Activated naive CD4-positive, alpha-beta T cell treated with anti-CD3 and anti-CD28 coated beads, Interleukin-2, amount 50 U/mL, for 72 hours (primary cell): ENCODE results near the gene OBI1. TPM values are rescaled to one million over a fixed set of nuclear protein-coding genes. Genes with fewer than 3 reads are reported as not detected.

ENCODE experiments used
- ATAC-seq, 2 donors: fragments of 150-1000 bp; cut with Tn5 transposase; 2 replicates each; pipeline ENCODE4 v1.10.0; 2021; ENCODE audit warnings: mild to moderate bottlenecking in 2 of 2, moderate library complexity in 2 of 2
- DNase-seq, 2 donors: peaks; one replicate each; pipeline ENCODE4 v3.0.0; 2021 to 2022; ENCODE audit warnings: low spot score in 2 of 2
- H3K27ac Mint-ChIP-seq, 2 donors: one replicate each; pipeline ENCODE4 v1.8.0; 2022; ENCODE audit warnings: mild to moderate bottlenecking in 2 of 2, mixed read lengths in 2 of 2
- H3K36me3 Mint-ChIP-seq, 2 donors: one replicate each; pipeline ENCODE4 v1.8.0; 2022; ENCODE audit warnings: mixed read lengths in 2 of 2
- H3K9me3 Mint-ChIP-seq, 2 donors: one replicate each; pipeline ENCODE4 v1.8.0; 2022; ENCODE audit warnings: mixed read lengths in 2 of 2
- total RNA-seq, 2 donors: library from RNA; stranded (reverse); gene quantifications; one replicate each; pipeline ENCODE4 v1.2.3, GENCODE V29; 2022

The OBI1 gene
- total RNA-seq, 2 donors from 2014 or later: 14.8 to 16.9 TPM

DNA sequence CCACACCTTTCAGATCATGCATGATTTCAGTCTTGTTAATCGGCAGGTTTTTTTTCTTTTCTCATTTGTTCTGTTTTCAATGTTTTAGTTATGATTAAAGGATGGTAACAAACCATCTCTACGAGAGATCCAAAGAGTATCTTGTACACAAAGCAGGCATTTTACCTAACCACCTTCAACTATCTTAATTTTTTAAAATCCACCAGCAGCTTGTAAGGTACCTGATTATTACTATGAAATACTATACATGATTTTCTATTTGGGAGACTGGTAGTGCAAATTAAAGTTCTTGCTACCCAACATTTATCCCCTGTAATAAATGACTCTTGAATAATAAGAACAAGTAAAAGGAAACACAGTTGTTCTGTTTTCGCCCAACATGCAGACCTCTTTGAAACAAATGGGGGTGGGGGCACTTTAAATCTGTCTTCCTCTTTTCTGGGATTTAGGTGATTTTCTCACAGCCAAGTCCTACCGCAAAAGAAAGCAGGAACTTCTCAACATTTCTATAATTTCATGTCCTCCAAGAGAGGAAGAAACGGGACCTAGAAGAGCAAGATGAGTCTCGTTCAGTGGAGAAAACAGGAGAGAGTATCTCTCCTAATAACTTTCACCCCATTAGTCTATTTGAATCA is 59.2 kb downstream of the OBI1 start:
- peaks cover 15 to 46% of the 10 kb centered on the region in 2 donors for H3K36me3 Mint-ChIP-seq
- no peak overlapping the region for H3K27ac Mint-ChIP-seq
- DNase-seq: no peak
- no peak for ATAC-seq
- peaks cover 0 to under 1% of the 10 kb centered on the region in 2 donors for H3K9me3 Mint-ChIP-seq

DNA sequence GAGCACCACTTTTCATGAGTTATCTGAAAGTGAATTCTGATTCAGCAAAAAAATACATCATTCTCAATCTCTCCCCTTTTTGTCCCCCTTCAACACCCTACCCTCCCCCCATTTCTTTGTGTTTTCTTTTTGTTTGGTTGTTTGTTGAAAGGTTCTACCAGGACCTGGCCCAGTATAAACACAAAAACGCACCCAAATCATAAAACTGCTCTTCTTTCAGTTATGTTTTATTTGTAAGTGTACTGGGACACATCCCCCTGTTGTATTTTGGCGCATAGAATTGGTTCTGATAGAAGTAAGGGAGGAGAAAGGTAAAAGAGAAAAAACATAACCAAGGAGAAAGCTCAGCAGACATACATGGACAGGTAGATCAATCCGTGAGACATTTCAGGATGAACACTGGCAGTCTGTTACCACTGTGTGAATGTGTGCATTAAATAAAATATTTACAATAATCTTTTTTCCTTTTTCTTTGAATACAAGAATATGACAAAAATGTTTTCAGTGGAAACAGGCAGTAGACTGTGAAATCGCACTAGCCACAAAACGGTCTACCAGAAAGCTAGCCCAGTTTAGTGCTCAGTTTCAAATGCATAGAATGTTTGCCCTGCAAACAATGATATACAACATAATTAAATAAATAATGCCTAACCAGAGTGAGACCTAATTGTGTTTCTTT is 59.9 kb downstream of the OBI1 start:
- H3K36me3 Mint-ChIP-seq: peaks cover 21 to 53% of the 10 kb centered on the region in 2 donors
- ATAC-seq: no peak
- DNase-seq: no peak
- no peak overlapping the region for H3K27ac Mint-ChIP-seq
- H3K9me3 Mint-ChIP-seq: peaks cover 0 to 5% of the 10 kb centered on the region in 2 donors

- DNase-seq (no peak), ATAC-seq (no peak)
- Mint-ChIP-seq H3K27ac (no peak overlapping the region), H3K36me3 (peaks cover 28 to 52% of the 10 kb centered on the region in 2 donors), H3K9me3 (peaks cover 0 to 5% of the 10 kb centered on the region in 2 donors)
Measured at GRCh38 chr13:78598116-78598781, 60.7 kb downstream of the OBI1 start.

- peaks cover 0 to 5% of the 10 kb centered on the region in 2 donors for H3K9me3 Mint-ChIP-seq
- no peak for ATAC-seq
- DNase-seq: no peak
- H3K36me3 Mint-ChIP-seq: peaks cover 26 to 55% of the 10 kb centered on the region in 2 donors
- no peak overlapping the region for H3K27ac Mint-ChIP-seq
Measured at GRCh38 chr13:78597602-78597932, 61.4 kb downstream of the OBI1 start.

DNA sequence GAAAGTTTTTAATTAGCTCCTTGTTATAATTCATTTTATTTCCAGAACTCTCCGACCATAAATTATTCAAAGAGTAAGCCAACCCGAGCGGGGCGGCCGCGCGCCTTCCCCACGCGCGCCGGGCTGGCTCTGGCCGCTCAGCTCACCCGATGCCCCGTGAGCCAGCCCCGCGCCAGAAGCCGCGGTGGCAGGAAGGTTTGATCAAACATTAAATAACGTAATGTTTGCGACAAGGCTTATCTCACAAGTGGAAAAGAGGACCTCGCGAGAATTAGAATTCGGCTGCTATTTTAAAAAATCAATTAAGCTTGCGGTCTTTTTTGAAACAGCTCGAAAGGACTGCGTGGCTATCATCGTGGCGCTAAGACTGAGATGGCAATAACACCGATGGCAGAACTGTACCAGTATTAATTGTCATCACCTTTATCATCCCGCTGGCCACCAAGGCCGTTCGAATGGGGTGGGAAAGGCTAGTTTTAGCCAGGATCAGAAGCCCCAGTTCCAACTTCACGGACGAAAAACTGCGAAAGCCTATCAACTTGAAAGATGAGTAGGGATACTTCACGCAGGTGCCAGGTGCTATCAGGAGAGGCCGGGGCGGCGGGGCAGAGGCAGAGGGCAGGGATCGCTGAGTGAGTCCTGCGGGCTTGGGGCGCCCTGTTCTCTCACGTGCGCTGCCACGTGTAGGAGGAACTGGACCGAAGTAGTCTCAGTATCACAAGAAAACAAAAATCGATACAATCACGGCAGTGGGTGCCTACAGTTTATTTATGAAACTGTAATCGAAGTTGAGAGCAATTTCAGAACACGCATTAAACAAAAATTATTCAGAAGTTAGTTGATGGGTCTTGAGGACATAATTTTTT is 62.0 kb downstream of the OBI1 start:
- Mint-ChIP-seq H3K27ac (no peak overlapping the region), H3K9me3 (peaks cover 3 to 5% of the 10 kb centered on the region in 2 donors), H3K36me3 (peaks cover 22 to 56% of the 10 kb centered on the region in 2 donors)
- DNase-seq (no peak), ATAC-seq (no peak)

- ATAC-seq (no peak), DNase-seq (no peak)
- Mint-ChIP-seq H3K27ac (no peak overlapping the region), H3K36me3 (peaks cover 22 to 57% of the 10 kb centered on the region in 2 donors), H3K9me3 (peaks cover 3 to 5% of the 10 kb centered on the region in 2 donors)
Measured at GRCh38 chr13:78596399-78596735, 62.6 kb downstream of the OBI1 start.

GRCh38 chr13:78595495-78596398 is 63.2 kb downstream of the OBI1 start:
- Mint-ChIP-seq H3K9me3 (peaks cover 3 to 5% of the 10 kb centered on the region in 2 donors), H3K27ac (peak overlapping the region in 1 of 2 donors; percentile 36), H3K36me3 (peaks cover 22 to 56% of the 10 kb centered on the region in 2 donors)
- ATAC-seq (peak in 1 of 2 donors; percentile 77), DNase-seq (no peak)

GRCh38 chr13:78594456-78594975 is 64.4 kb downstream of the OBI1 start:
- Mint-ChIP-seq H3K36me3 (peaks cover 28 to 61% of the 10 kb centered on the region in 2 donors), H3K27ac (peak overlapping the region in 1 of 2 donors; percentile 33), H3K9me3 (peaks cover 7 to 8% of the 10 kb centered on the region in 2 donors)
- ATAC-seq: no peak
- no peak for DNase-seq

DNA sequence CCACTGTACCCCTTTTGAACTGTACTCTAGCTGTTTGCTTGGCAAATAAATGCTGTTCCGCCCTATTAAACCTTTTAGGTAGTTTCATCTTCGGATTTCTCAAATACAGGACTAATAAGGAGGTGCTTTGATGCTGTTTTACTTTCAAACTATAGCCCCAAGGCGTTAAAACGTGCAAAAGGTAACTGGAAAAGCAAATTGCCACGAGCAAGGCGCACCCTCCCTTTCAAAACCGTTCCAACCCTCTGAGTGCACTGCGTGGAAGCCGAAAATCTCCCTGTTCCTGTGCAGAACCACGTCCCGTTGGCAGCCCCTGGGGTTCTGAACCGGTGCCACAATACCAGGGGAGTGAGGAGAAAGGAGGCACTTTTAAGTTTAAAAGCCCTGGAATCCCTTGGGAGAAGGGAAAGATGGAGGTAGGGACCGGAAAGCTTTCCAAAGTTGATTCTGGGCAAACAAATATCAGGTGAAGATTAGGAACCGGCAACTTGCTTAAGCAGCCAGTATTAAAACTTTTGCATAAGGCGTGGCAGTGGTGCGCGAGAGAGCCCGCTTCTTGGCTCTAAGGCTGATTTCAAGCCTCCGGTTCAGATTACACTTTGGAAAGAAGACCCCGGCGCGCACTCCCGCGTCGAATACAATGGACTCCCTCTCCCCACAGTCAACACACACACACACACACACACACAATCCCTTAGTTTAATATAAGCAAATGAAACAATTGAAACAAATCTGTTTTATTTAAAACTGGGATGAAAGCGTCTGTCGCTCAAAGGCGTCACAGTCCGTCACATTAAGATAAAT is 65.1 kb downstream of the OBI1 start:
- peaks cover 8 to 10% of the 10 kb centered on the region in 2 donors for H3K9me3 Mint-ChIP-seq
- peak overlapping the region in 1 of 2 donors; percentile 88 for H3K27ac Mint-ChIP-seq
- DNase-seq: no peak
- no peak for ATAC-seq
- peaks cover 35 to 55% of the 10 kb centered on the region in 2 donors for H3K36me3 Mint-ChIP-seq

DNA sequence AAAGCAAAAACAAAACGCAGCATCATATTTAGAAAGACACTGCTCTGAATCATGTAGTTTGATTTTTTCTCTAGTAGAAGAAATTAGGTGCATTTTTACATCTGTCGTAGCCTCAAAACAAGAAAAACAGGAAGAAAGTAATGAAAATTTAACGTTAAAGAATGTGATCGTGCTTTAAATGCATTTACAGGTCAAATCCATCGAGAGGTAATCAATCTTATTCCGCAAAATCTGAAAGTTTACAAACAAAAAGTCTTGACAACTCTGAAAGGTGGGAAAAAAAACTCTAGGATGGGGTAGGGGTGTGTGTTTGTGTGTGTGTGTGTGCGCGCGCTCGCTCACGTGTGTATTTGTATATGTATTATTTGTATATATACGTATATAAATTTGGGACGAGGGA is 65.8 kb downstream of the OBI1 start:
- H3K27ac Mint-ChIP-seq: no peak overlapping the region
- no peak for ATAC-seq

GRCh38 chr13:78592584-78592983 is 66.4 kb downstream of the OBI1 start:
- Mint-ChIP-seq H3K27ac (no peak overlapping the region), H3K9me3 (peaks cover 13 to 15% of the 10 kb centered on the region in 2 donors), H3K36me3 (peaks cover 35 to 61% of the 10 kb centered on the region in 2 donors)
- ATAC-seq (no peak), DNase-seq (no peak)

More for the DNA sequence above, 65.8 kb downstream of the OBI1 start:
- no peak for DNase-seq
- Mint-ChIP-seq H3K9me3 (peaks cover 8 to 10% of the 10 kb centered on the region in 2 donors), H3K36me3 (peaks cover 35 to 60% of the 10 kb centered on the region in 2 donors)

DNA sequence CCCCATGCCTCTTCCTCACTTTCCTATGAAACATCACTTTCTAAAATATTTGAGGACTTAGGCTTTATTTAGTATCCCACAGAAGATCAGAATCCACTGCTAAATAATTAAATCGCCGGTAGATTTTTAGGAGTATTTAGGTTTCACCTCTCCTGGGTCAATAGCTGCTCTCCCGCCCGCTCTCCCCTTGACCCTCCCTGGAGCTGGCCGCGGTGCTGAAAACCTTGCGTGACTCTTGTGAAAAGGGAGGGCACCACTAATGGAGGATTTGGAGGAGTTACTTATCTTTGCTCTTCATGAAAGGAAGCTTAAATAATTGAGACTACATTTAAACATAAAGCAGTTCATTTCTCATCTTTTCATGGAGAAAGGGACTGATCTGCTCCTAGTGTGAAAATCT is 69.7 kb downstream of the OBI1 start:
- ATAC-seq: no peak
- H3K27ac Mint-ChIP-seq: no peak overlapping the region
- H3K36me3 Mint-ChIP-seq: peaks cover 25 to 45% of the 10 kb centered on the region in 2 donors

GRCh38 chr13:78587395-78587794 is 71.6 kb downstream of the OBI1 start:
- ATAC-seq (no peak), DNase-seq (no peak)
- H3K9me3 Mint-ChIP-seq: peaks cover 13 to 16% of the 10 kb centered on the region in 2 donors
- no peak overlapping the region for H3K27ac Mint-ChIP-seq
- H3K36me3 Mint-ChIP-seq: peaks cover 18 to 29% of the 10 kb centered on the region in 2 donors

More for the DNA sequence above, 69.7 kb downstream of the OBI1 start:
- DNase-seq: no peak
- H3K9me3 Mint-ChIP-seq: peaks cover 13 to 16% of the 10 kb centered on the region in 2 donors

DNA sequence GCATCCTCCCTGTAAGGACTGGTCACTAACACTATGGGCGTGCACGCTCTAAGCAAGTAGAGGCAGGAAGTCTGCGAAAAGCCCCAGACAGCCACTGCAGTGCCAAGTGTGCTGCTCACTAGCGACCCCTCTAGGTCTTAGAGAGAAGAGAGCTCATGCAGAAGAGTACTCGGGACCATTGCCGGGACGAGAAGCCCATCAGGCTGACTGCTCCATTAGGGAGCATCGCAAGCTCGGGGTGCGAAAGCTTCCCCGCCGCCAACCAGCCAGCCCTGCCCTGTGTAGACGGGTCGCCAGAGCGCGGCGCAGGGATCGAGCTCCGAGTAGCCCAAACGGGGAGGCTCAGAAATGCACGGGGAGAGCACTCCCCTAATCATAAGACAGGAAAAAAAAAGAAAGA is 72.2 kb downstream of the OBI1 start:
- H3K27ac Mint-ChIP-seq: no peak overlapping the region
- ATAC-seq (peak in 1 of 2 donors; percentile 34), DNase-seq (no peak)
- peaks cover 18 to 24% of the 10 kb centered on the region in 2 donors for H3K36me3 Mint-ChIP-seq
- H3K9me3 Mint-ChIP-seq: peaks cover 12 to 13% of the 10 kb centered on the region in 2 donors

DNA sequence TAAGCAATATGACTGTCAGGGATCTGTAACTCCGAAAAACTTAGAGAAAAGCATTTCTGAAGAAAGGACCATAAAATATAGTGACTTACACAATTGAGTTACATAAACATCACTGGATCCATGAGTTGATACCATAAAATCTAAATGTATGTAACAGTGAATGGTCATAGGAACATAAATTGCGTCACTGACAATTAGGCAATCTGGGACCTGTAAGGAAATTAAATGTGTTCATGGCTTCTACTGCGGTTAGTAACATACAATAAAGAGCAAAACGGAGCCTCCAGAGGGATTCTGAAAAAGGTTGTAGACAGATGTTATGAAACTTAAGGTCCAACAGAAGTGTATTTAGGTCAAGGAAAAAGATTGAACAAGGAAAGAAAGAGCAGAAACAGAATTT is 82.7 kb downstream of the OBI1 start:
- no peak overlapping the region for H3K27ac Mint-ChIP-seq
- H3K9me3 Mint-ChIP-seq: no peaks in the 10 kb centered on the region
- DNase-seq: no peak
- ATAC-seq: no peak
- no peaks in the 10 kb centered on the region for H3K36me3 Mint-ChIP-seq
